SU-DHL-6 (cell line): ENCODE data around the gene PGAP3.

Experiments used
- H2AFZ ChIP-seq: fragments of 200-600 bp; sonication (generic); 2 replicates; pipeline ENCODE4 v1.6.1; 2014; ENCODE audit warnings: low read depth, mild to moderate bottlenecking, moderate library complexity, mixed read lengths, antibody characterized with exemption, low read length; ENCODE audit not compliant: severe bottlenecking
- H3F3A ChIP-seq: fragments of 200-600 bp; shearing (Covaris generic); 2 replicates; pipeline ENCODE4 v1.6.0; 2016; ENCODE audit warnings: antibody characterized with exemption, mild to moderate bottlenecking; ENCODE audit not compliant: insufficient read depth
- H3K27ac ChIP-seq: fragments of 200-600 bp; sonication (generic); 2 replicates; pipeline ENCODE4 v1.5.1; 2016; ENCODE audit warnings: low read depth, mild to moderate bottlenecking, low read length, moderate library complexity, mixed read lengths
- H3K27me3 ChIP-seq: fragments of 200-600 bp; sonication (generic), shearing (Covaris generic); 2 replicates; pipeline ENCODE4 v1.6.0; 2014; ENCODE audit warnings: mild to moderate bottlenecking, low read length
- H3K36me3 ChIP-seq: fragments of 200-600 bp; sonication (generic); 2 replicates; pipeline ENCODE4 v1.6.1; 2014; ENCODE audit warnings: mild to moderate bottlenecking, low read length, mixed read lengths
- H3K4me2 ChIP-seq: fragments of 300-600, 200-600 bp; shearing (Covaris generic), sonication (generic); 2 replicates; pipeline ENCODE4 v1.6.0; 2014; ENCODE audit warnings: low read length, low read depth, mild to moderate bottlenecking; ENCODE audit not compliant: poor library complexity, severe bottlenecking
- H3K4me3 ChIP-seq: fragments of 200-600 bp; sonication (generic); 2 replicates; pipeline ENCODE4 v1.5.1; 2014; ENCODE audit warnings: antibody characterized with exemption, low read length, mild to moderate bottlenecking, mixed read lengths; ENCODE audit not compliant: insufficient read depth, poor library complexity, severe bottlenecking
- H3K79me2 ChIP-seq: fragments of 200-600 bp; sonication (generic); 2 replicates; pipeline ENCODE4 v1.6.1; 2014; ENCODE audit warnings: mild to moderate bottlenecking, low read length, moderate library complexity; ENCODE audit not compliant: insufficient read depth
- H3K9ac ChIP-seq: fragments of 200-600 bp; sonication (generic); 2 replicates; pipeline ENCODE4 v1.7.0; 2014; ENCODE audit warnings: mild to moderate bottlenecking, low read length
- H3K9me2 ChIP-seq: fragments of 200-600 bp; sonication (generic); replicated peaks from 2 replicates; pipeline ENCODE4 v1.6.1; 2014; ENCODE audit warnings: low read length; ENCODE audit not compliant: insufficient read depth
- H3K9me3 ChIP-seq: fragments of 200-600 bp; sonication (generic); 2 replicates; pipeline ENCODE4 v1.6.1; 2014; ENCODE audit warnings: low read length, mixed read lengths; ENCODE audit not compliant: insufficient read depth
- H4K20me1 ChIP-seq: fragments of 200-600 bp; sonication (generic); 2 replicates; pipeline ENCODE4 v1.6.1; 2014; ENCODE audit warnings: low read depth, mild to moderate bottlenecking, antibody characterized with exemption, low read length, moderate library complexity, mixed read lengths
- CTCF ChIP-seq: fragments of 200-600 bp; sonication (generic); IDR thresholded peaks from one replicate; pipeline ENCODE4 v1.5.1; 2017; ENCODE audit warnings: antibody characterized with exemption, mild to moderate bottlenecking, low read length, moderate library complexity; ENCODE audit not compliant: insufficient read depth, poor library complexity, severe bottlenecking
- EZH2phosphoT487 ChIP-seq: fragments of 200-600 bp; sonication (generic), shearing (Covaris generic); conservative IDR thresholded peaks from 2 replicates; pipeline ENCODE4 v1.6.1; 2018; ENCODE audit warnings: mild to moderate bottlenecking, antibody characterized with exemption, low read length, moderate library complexity, mixed read lengths

Gene PGAP3

GRCh38 chr17:39677542-39678339 lies 10.1 kb downstream of the PGAP3 start:
- Histone ChIP-seq H3K27me3 (no peaks in the 10 kb centered on the region), H3K4me3 (no peak overlapping the region), H3K79me2 (no peaks in the 10 kb centered on the region), H4K20me1 (no peaks in the 10 kb centered on the region), H3K9me2 (no peaks in the 10 kb centered on the region), H3F3A (no peaks in the 10 kb centered on the region), H3K36me3 (no peaks in the 10 kb centered on the region), H3K9ac (no peak overlapping the region), H3K4me2 (no peak overlapping the region), H3K9me3 (no peaks in the 10 kb centered on the region), H3K27ac (no peak overlapping the region), H2AFZ (no peak overlapping the region)
- TF ChIP-seq EZH2phosphoT487 (no peak), CTCF (no peak)

- Histone ChIP-seq H3K9me3 (no peaks in the 10 kb centered on the region), H3K27ac (no peak overlapping the region), H3K27me3 (no peaks in the 10 kb centered on the region), H3K4me2 (no peak overlapping the region), H3K79me2 (no peaks in the 10 kb centered on the region), H3F3A (no peaks in the 10 kb centered on the region), H3K4me3 (no peak overlapping the region), H3K9me2 (no peaks in the 10 kb centered on the region), H3K36me3 (no peaks in the 10 kb centered on the region), H2AFZ (no peak overlapping the region), H3K9ac (no peak overlapping the region), H4K20me1 (no peaks in the 10 kb centered on the region)
- TF ChIP-seq EZH2phosphoT487 (no peak), CTCF (no peak)
These were observed 10.8 kb downstream of the PGAP3 start for GRCh38 chr17:39677072-39677471.

- H3K9me3 ChIP-seq: no peaks in the 10 kb centered on the region
- no peaks in the 10 kb centered on the region for H3K36me3 ChIP-seq
- TF ChIP-seq CTCF (no peak), EZH2phosphoT487 (no peak)
- H3K79me2 ChIP-seq: no peaks in the 10 kb centered on the region
- no peak overlapping the region for H3K27ac ChIP-seq
- H3K9ac ChIP-seq: no peak overlapping the region
- H3F3A ChIP-seq: no peaks in the 10 kb centered on the region
- H3K9me2 ChIP-seq: no peaks in the 10 kb centered on the region
- no peaks in the 10 kb centered on the region for H3K27me3 ChIP-seq
- H2AFZ ChIP-seq: no peak overlapping the region
- no peak overlapping the region for H3K4me3 ChIP-seq
- no peaks in the 10 kb centered on the region for H4K20me1 ChIP-seq
- H3K4me2 ChIP-seq: no peak overlapping the region
These were observed 11.5 kb downstream of the PGAP3 start for GRCh38 chr17:39676198-39676819.
